ENCODE data around the gene SSBP4.

GRCh38 chr19:18450931-18451836 is 32.0 kb downstream of the SSBP4 start:
- TF ChIP-seq CTCF (IDR thresholded peaks at IDR 0.05; ENCODE audit: insufficient read depth, low read length, poor library complexity, severe bottlenecking) (peak; percentile 93), EZH2phosphoT487 (conservative IDR thresholded peaks at IDR 0.05; ENCODE audit: low read length) (no peak)

Data from SU-DHL-6 (cell line).